ENCODE measurements around the gene SOCS7.
A peak's percentile ranks its signal among the peaks of the same experiment; 100 is the strongest.

SOCS7 gene

GRCh38 chr17:38358586-38359513 lies 7.2 kb downstream of the SOCS7 start:
- no peak for DNase-seq (ENCODE audit: low read depth)
- no peak overlapping the region for H3K4me3 ChIP-seq (ENCODE audit: low read length)
- no peak for TF ChIP-seq CTCF (IDR thresholded peaks at IDR 0.05; ENCODE audit: insufficient read depth, low read depth, low read length, missing control alignments)

GRCh38 chr17:38361694-38362465 lies 10.2 kb downstream of the SOCS7 start:
- DNase-seq (ENCODE audit: low read depth): peak; percentile 70
- H3K4me3 ChIP-seq (ENCODE audit: low read length): no peak overlapping the region
- no peak for TF ChIP-seq CTCF (IDR thresholded peaks at IDR 0.05; ENCODE audit: insufficient read depth, low read depth, low read length, missing control alignments)

- no peak for DNase-seq (ENCODE audit: low read depth)
- TF ChIP-seq CTCF (IDR thresholded peaks at IDR 0.05; ENCODE audit: insufficient read depth, low read depth, low read length, missing control alignments): no peak
- no peak overlapping the region for H3K4me3 ChIP-seq (ENCODE audit: low read length)
Observed at GRCh38 chr17:38363016-38363415, 11.4 kb downstream of the SOCS7 start.

- no peak overlapping the region for H3K4me3 ChIP-seq (ENCODE audit: low read length)
- no peak for DNase-seq (ENCODE audit: low read depth)
- TF ChIP-seq CTCF (IDR thresholded peaks at IDR 0.05; ENCODE audit: insufficient read depth, low read depth, low read length, missing control alignments): no peak
Observed at GRCh38 chr17:38364741-38365140, 13.1 kb downstream of the SOCS7 start.

DNA sequence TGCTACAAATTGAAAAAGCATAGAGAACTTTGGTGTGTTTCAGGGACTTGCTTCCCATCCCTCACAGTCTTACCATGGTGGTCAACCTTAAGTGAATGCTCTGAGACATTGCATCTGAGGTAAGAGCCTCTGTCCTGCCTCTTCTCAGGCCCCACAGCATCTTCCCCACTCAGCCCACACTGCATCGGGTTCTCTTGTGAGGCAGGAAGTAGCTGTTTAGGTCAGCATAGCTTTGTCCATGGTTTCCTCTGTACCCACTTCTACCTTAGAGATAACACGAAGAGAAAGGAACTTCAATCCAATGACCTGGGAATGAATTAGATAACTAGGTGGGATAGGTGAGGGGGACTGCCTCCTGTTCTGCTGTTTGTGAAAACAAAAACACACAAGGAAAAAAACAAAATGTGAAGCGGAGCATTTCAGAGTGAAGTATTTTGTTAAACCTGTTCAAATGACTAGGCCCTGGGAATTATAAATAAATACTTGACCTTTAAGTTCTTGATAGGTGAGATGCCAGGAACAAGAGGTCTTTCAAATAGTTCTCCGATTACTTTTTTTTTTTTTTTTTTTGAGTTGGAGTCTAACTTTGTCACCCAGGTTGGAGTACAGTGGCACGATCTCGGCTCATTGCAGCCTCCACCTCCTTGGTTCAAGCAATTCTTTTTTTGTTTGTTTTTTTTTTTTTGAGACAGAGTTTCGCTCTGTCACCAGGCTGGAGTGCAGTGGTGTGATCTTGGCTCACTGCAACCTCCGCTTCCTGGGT lies 17.7 kb downstream of the SOCS7 start:
- no peak overlapping the region for H3K4me3 ChIP-seq (ENCODE audit: low read length)
- TF ChIP-seq CTCF (IDR thresholded peaks at IDR 0.05; ENCODE audit: insufficient read depth, low read depth, low read length, missing control alignments): no peak
- no peak for DNase-seq (ENCODE audit: low read depth)

GRCh38 chr17:38379448-38379847 lies 27.8 kb downstream of the SOCS7 start:
- H3K4me3 ChIP-seq (ENCODE audit: low read length): no peak overlapping the region
- DNase-seq (ENCODE audit: low read depth): peak; percentile 62
- TF ChIP-seq CTCF (IDR thresholded peaks at IDR 0.05; ENCODE audit: insufficient read depth, low read depth, low read length, missing control alignments): no peak
